Neural progenitor cell (in vitro differentiated cells): ENCODE measurements around the gene ADAMTS3. TPM values are rescaled to one million over a fixed set of nuclear protein-coding genes. Genes with fewer than 3 reads are reported as not detected.

Experiments
- DNase-seq: peaks from one replicate; pipeline ENCODE4 v3.0.0-alpha.2; 2016; ENCODE audit warnings: low spot score
- H2AFZ ChIP-seq: fragments of 200-600 bp; sonication (generic); replicated peaks from 2 replicates; pipeline ENCODE4 v1.6.1; 2016; ENCODE audit warnings: antibody characterized with exemption
- H3F3A ChIP-seq: fragments of 200-600 bp; sonication (generic); 2 replicates; pipeline ENCODE4 v1.6.1; 2016; ENCODE audit warnings: antibody characterized with exemption, low read depth
- H3K27ac ChIP-seq: fragments of 200-600 bp; sonication (generic); 2 replicates; pipeline ENCODE4 v1.5.1; 2016; ENCODE audit warnings: mild to moderate bottlenecking
- H3K27me3 ChIP-seq: fragments of 200-600 bp; sonication (generic); 2 replicates; pipeline ENCODE4 v1.6.1; 2016; ENCODE audit warnings: mild to moderate bottlenecking, moderate library complexity
- H3K36me3 ChIP-seq: fragments of 200-600 bp; sonication (generic); 2 replicates; pipeline ENCODE4 v1.5.1; 2016
- H3K4me1 ChIP-seq: fragments of 200-600 bp; sonication (generic); 2 replicates; pipeline ENCODE4 v1.6.1; 2016; ENCODE audit warnings: mixed run types
- H3K4me2 ChIP-seq: fragments of 200-600 bp; sonication (generic); 2 replicates; pipeline ENCODE4 v1.6.1; 2016
- H3K4me3 ChIP-seq: fragments of 200-600 bp; sonication (generic); 2 replicates; pipeline ENCODE4 v1.5.1; 2016
- H3K79me2 ChIP-seq: fragments of 200-600 bp; sonication (generic); 2 replicates; pipeline ENCODE4 v1.6.1; 2016; ENCODE audit warnings: low read depth
- H3K9ac ChIP-seq: fragments of 200-600 bp; sonication (generic); 2 replicates; pipeline ENCODE4 v1.6.1; 2016
- H3K9me3 ChIP-seq: fragments of 200-600 bp; sonication (generic); 2 replicates; pipeline ENCODE4 v1.5.1; 2016; ENCODE audit warnings: low read depth
- H4K20me1 ChIP-seq: fragments of 200-600 bp; sonication (generic); 2 replicates; pipeline ENCODE4 v1.6.1; 2016; ENCODE audit warnings: low read depth
- H3K27ac Mint-ChIP-seq: 3 replicates; pipeline ENCODE4 v1.8.0; 2021; ENCODE audit warnings: mixed read lengths
- H3K27me3 Mint-ChIP-seq: 2 replicates; pipeline ENCODE4 v1.8.0; 2022; ENCODE audit warnings: low read depth, mild to moderate bottlenecking, inconsistent platforms, moderate library complexity, mixed read lengths; ENCODE audit not compliant: insufficient read depth
- H3K36me3 Mint-ChIP-seq: 3 replicates; pipeline ENCODE4 v1.8.0; 2021; ENCODE audit warnings: mixed read lengths
- H3K4me1 Mint-ChIP-seq: 3 replicates; pipeline ENCODE4 v1.8.0; 2021; ENCODE audit warnings: mixed read lengths
- H3K4me3 Mint-ChIP-seq: 3 replicates; pipeline ENCODE4 v1.8.0; 2021; ENCODE audit warnings: mild to moderate bottlenecking, moderate library complexity, mixed read lengths
- H3K9me3 Mint-ChIP-seq: 3 replicates; pipeline ENCODE4 v1.8.0; 2020; ENCODE audit warnings: mixed read lengths
- CTCF ChIP-seq: fragments of 200-600 bp; sonication (generic); IDR thresholded peaks from 2 replicates; pipeline ENCODE4 v1.5.1; 2017; ENCODE audit warnings: antibody characterized with exemption, mild to moderate bottlenecking
- EZH2 ChIP-seq: fragments of 200-600 bp; sonication (generic); IDR thresholded peaks from 2 replicates; pipeline ENCODE4 v1.6.1; 2017; ENCODE audit warnings: antibody characterized with exemption, mild to moderate bottlenecking, moderate library complexity
- EZH2phosphoT487 ChIP-seq: fragments of 200-600 bp; sonication (generic); IDR thresholded peaks from 2 replicates; pipeline ENCODE4 v1.6.1; 2017; ENCODE audit warnings: antibody characterized with exemption
- total RNA-seq: library from RNA; depleted of rRNA; stranded (reverse); fragments of >200 nt; gene quantifications from 2 replicates; pipeline ENCODE4 v1.2.3, GENCODE V29; 2015; ENCODE audit warnings: low replicate concordance

Gene ADAMTS3
- total RNA-seq, 1 donor from 2014 or later: 2.1 TPM

GRCh38 chr4:72348701-72349100 is 220.3 kb downstream of the ADAMTS3 start:
- no peaks in the 10 kb centered on the region for H3K36me3 ChIP-seq
- TF ChIP-seq EZH2phosphoT487: no peak
- no peak for TF ChIP-seq EZH2
- no peak for TF ChIP-seq CTCF
- no peaks in the 10 kb centered on the region for H3K9me3 Mint-ChIP-seq

DNA sequence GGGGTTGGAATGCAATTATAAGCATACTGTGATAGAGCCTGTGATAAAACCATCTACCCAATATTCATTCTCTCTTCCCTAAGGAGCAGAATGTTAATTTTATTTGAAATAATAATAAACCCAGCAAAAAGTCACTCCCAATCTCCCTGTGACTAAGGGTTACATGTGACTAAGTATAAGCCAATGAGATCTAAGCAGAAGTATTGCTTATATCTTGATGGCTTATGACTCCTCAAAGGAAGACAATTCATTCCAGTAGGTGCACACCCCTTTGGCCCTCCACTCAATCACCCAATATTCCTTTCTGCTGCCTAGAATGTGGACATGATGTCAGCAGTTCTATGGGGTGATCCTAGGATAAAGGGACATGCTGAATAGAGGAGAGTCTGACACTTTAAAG is 224.6 kb downstream of the ADAMTS3 start:
- Histone ChIP-seq H3K79me2 (no peaks in the 10 kb centered on the region), H3K4me2 (no peak overlapping the region), H3K9me3 (no peaks in the 10 kb centered on the region), H3K27me3 (no peaks in the 10 kb centered on the region), H2AFZ (no peak overlapping the region), H3K4me1 (no peaks in the 10 kb centered on the region), H3F3A (no peaks in the 10 kb centered on the region), H4K20me1 (no peaks in the 10 kb centered on the region), H3K9ac (no peak overlapping the region), H3K27ac (no peak overlapping the region), H3K36me3 (no peaks in the 10 kb centered on the region), H3K4me3 (no peak overlapping the region)
- Mint-ChIP-seq H3K4me1 (no peaks in the 10 kb centered on the region), H3K27me3 (no peaks in the 10 kb centered on the region), H3K27ac (no peak overlapping the region), H3K9me3 (no peaks in the 10 kb centered on the region), H3K36me3 (no peaks in the 10 kb centered on the region), H3K4me3 (no peak overlapping the region)
- TF ChIP-seq CTCF (no peak), EZH2 (no peak), EZH2phosphoT487 (no peak)
- no peak for DNase-seq

More at GRCh38 chr4:72348701-72349100, 220.3 kb downstream of the ADAMTS3 start:
- Mint-ChIP-seq H3K36me3 (no peaks in the 10 kb centered on the region), H3K27ac (no peak overlapping the region), H3K4me3 (no peak overlapping the region), H3K27me3 (no peaks in the 10 kb centered on the region), H3K4me1 (no peaks in the 10 kb centered on the region)
- H3K4me1 ChIP-seq: no peaks in the 10 kb centered on the region
- H3K27me3 ChIP-seq: no peaks in the 10 kb centered on the region
- no peaks in the 10 kb centered on the region for H3K9me3 ChIP-seq
- H3F3A ChIP-seq: no peaks in the 10 kb centered on the region
- H3K27ac ChIP-seq: no peak overlapping the region
- H4K20me1 ChIP-seq: no peaks in the 10 kb centered on the region
- DNase-seq: no peak
- H3K9ac ChIP-seq: no peak overlapping the region
- no peak overlapping the region for H3K4me3 ChIP-seq
- no peaks in the 10 kb centered on the region for H3K79me2 ChIP-seq
- H2AFZ ChIP-seq: no peak overlapping the region
- H3K4me2 ChIP-seq: no peak overlapping the region

- Mint-ChIP-seq H3K4me1 (no peaks in the 10 kb centered on the region), H3K27ac (no peak overlapping the region), H3K9me3 (no peaks in the 10 kb centered on the region), H3K4me3 (no peak overlapping the region), H3K36me3 (no peaks in the 10 kb centered on the region), H3K27me3 (no peaks in the 10 kb centered on the region)
- DNase-seq: no peak
- Histone ChIP-seq H3K79me2 (no peaks in the 10 kb centered on the region), H3K4me2 (no peak overlapping the region), H3K4me3 (no peak overlapping the region), H3K9ac (no peak overlapping the region), H3K27ac (no peak overlapping the region), H3K9me3 (no peaks in the 10 kb centered on the region), H3K27me3 (no peaks in the 10 kb centered on the region), H3K36me3 (no peaks in the 10 kb centered on the region), H3K4me1 (no peaks in the 10 kb centered on the region), H3F3A (no peaks in the 10 kb centered on the region), H4K20me1 (no peaks in the 10 kb centered on the region), H2AFZ (no peak overlapping the region)
- no peak for TF ChIP-seq EZH2
- TF ChIP-seq EZH2phosphoT487: no peak
- no peak for TF ChIP-seq CTCF
These were observed 227.6 kb downstream of the ADAMTS3 start for GRCh38 chr4:72341432-72341820.
